Duodenal mucosa (tissue), 2 donors: Measurements from ENCODE around the gene GPX6.
"Not testable (repeated sequence)": the region's sequence is repeated elsewhere in the genome, so short reads cannot be mapped to it uniquely, and the experiment has no call there.

ENCODE experiments used
- H3K27ac ChIP-seq: one replicate; pipeline ENCODE4 v1.7.0; 2013; ENCODE audit warnings: low read depth, low read length
- H3K27me3 ChIP-seq, 2 donors: one replicate each; pipeline ENCODE4 v1.7.0; 2013; ENCODE audit warnings: low read length in 2 of 2, control low read depth in 1 of 2; ENCODE audit not compliant: insufficient read depth in 2 of 2, control insufficient read depth in 1 of 2
- H3K36me3 ChIP-seq, 2 donors: one replicate each; pipeline ENCODE4 v1.7.0; 2013; ENCODE audit warnings: low read length in 2 of 2, control low read depth in 1 of 2; ENCODE audit not compliant: insufficient read depth in 2 of 2, control insufficient read depth in 1 of 2
- H3K4me1 ChIP-seq, 2 donors: one replicate each; pipeline ENCODE4 v1.7.0; 2013; ENCODE audit warnings: low read length in 2 of 2, control low read depth in 1 of 2; ENCODE audit not compliant: insufficient read depth in 2 of 2, control insufficient read depth in 1 of 2
- H3K4me3 ChIP-seq, 2 donors: one replicate each; pipeline ENCODE4 v1.7.0; 2013; ENCODE audit warnings: low read length in 2 of 2, low read depth in 1 of 2
- H3K9ac ChIP-seq, 2 donors: one replicate each; pipeline ENCODE4 v1.7.0; 2013; ENCODE audit warnings: low read length in 2 of 2, low read depth in 1 of 2
- H3K9me3 ChIP-seq, 2 donors: one replicate each; pipeline ENCODE4 v1.7.0; 2013; ENCODE audit warnings: low read length in 2 of 2, control low read depth in 1 of 2; ENCODE audit not compliant: control insufficient read depth in 1 of 2

Gene GPX6

DNA sequence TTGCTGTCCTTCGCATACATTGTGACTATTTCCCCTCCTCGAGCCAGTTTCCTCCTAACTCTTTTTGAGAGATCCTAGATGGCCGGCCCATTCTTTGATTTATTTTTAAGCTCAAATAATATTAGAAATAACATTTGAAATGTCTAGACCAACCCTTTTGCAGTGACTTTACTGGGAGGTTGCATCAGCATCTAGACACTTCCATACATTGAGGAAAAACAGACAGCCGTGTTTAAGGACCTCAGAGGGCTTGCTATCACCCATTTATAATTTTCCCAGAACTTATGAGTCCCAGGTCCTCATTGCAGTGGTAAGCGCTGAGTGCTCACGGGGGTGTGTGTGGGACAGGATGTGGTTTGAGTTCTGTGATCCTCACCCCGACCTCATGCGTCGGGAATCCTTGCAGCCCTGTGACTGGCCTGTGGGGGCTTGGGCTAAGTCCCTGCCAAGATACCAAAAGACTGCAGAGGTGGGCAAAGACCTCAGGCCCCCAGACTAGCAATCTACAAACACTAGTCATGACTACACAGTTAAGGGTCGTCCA lies 10.0 kb upstream of the GPX6 start, which contains the start of gene GPX5:
GPX5 (plus strand) TSS at position 386 of the 544 bp plus-strand sequence; CDS start at position 519, 133 bp downstream.
- Histone ChIP-seq H3K9me3 (no peaks in the 10 kb centered on the region), H3K36me3 (no peaks in the 10 kb centered on the region), H3K27ac (no peak within 1 kb of the TSS), H3K4me1 (no peaks in the 10 kb centered on the region), H3K27me3 (peaks cover 0 to 10% of the 10 kb centered on the region in 2 donors), H3K4me3 (no peak within 1 kb of the TSS), H3K9ac (no peak within 1 kb of the TSS)

- Histone ChIP-seq H3K36me3 (no peaks in the 10 kb centered on the region), H3K4me3 (no peak overlapping the region), H3K9me3 (no peaks in the 10 kb centered on the region), H3K4me1 (no peaks in the 10 kb centered on the region), H3K9ac (no peak overlapping the region), H3K27ac (no peak overlapping the region), H3K27me3 (peaks cover 0 to 10% of the 10 kb centered on the region in 2 donors)
Measured at GRCh38 chr6:28523241-28523622, 7.6 kb upstream of the GPX6 start.

DNA sequence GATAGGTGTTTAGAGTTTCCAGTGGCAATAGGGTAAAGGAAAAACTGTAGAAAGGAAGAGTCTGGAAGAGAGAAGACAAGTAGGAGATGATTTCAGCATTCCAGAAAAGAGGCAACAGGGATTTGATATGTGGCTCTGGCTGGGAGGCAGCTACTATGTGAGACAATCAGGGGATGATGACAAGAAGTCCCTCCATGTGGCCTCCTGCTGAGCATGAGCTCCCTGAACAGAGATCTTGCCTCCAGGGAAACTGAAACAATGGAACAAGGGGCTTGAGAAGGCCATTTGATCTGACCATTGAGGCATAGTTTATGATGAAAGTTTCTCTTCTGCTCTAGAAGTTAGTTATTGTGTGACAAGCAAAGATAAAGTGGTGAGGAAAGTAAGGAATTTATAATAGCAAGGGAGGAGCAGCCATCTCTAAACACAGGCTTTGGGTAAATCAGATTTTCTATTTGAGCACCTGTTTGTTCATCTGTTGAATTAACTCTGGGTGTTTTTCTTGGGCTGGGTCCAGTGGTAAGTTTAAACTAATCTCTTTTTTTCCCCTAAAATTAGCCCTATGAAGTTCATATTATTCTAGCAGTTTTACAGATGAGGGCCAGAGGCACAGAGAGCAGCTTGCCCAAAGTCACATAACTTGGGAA lies 7.1 kb upstream of the GPX6 start:
- Histone ChIP-seq H3K27me3 (peaks cover 0 to 7% of the 10 kb centered on the region in 2 donors), H3K27ac (no peak overlapping the region), H3K4me1 (no peaks in the 10 kb centered on the region)

DNA sequence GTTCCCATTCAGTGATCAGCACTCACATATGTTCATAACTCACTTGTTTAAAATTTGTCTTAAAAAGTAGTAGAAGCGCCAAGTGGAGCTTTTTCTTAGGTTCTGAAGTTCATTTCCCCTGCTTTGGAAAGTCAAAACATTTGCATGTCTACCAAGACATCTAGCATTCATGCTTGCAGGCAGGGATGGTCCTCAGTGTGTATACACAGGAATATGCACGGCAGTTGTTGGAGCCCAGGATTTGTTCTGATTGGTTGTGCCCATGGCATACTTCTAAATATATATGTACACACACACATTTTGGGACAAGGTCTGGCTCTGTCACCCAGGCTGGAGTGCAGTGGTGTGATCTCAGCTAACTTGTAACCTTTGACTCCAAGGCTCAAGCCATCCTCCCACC lies 2.4 kb upstream of the GPX6 start:
- H3K9me3 ChIP-seq = no peaks in the 10 kb centered on the region
- no peaks in the 10 kb centered on the region for H3K36me3 ChIP-seq
- H3K27ac ChIP-seq = no peak overlapping the region
- H3K27me3 ChIP-seq = peaks cover 0 to 7% of the 10 kb centered on the region in 2 donors
- H3K9ac ChIP-seq = no peak overlapping the region
- H3K4me3 ChIP-seq = no peak overlapping the region
- no peaks in the 10 kb centered on the region for H3K4me1 ChIP-seq

More for the DNA sequence above, 7.1 kb upstream of the GPX6 start:
- H3K4me3 ChIP-seq = no peak overlapping the region
- H3K9me3 ChIP-seq = no peaks in the 10 kb centered on the region
- H3K9ac ChIP-seq = no peak overlapping the region
- H3K36me3 ChIP-seq = no peaks in the 10 kb centered on the region

GRCh38 chr6:28512387-28512786 lies 3.2 kb downstream of the GPX6 start:
- H3K27ac ChIP-seq, H3K27me3 ChIP-seq, H3K9ac ChIP-seq, H3K9me3 ChIP-seq, H3K4me3 ChIP-seq, H3K4me1 ChIP-seq, H3K36me3 ChIP-seq: not testable (repeated sequence)

GRCh38 chr6:28511628-28512300 lies 3.8 kb downstream of the GPX6 start:
- H3K27me3 ChIP-seq = peaks cover 0 to 6% of the 10 kb centered on the region in 2 donors
- H3K4me3 ChIP-seq = no peak overlapping the region
- H3K9me3 ChIP-seq = no peaks in the 10 kb centered on the region
- H3K4me1 ChIP-seq = no peaks in the 10 kb centered on the region
- H3K27ac ChIP-seq = no peak overlapping the region
- no peak overlapping the region for H3K9ac ChIP-seq
- no peaks in the 10 kb centered on the region for H3K36me3 ChIP-seq

GRCh38 chr6:28506807-28507475 lies 8.7 kb downstream of the GPX6 start:
- Histone ChIP-seq H3K4me1 (no peaks in the 10 kb centered on the region), H3K9ac (no peak overlapping the region), H3K27me3 (no peaks in the 10 kb centered on the region), H3K27ac (no peak overlapping the region), H3K4me3 (no peak overlapping the region), H3K36me3 (no peaks in the 10 kb centered on the region), H3K9me3 (no peaks in the 10 kb centered on the region)

DNA sequence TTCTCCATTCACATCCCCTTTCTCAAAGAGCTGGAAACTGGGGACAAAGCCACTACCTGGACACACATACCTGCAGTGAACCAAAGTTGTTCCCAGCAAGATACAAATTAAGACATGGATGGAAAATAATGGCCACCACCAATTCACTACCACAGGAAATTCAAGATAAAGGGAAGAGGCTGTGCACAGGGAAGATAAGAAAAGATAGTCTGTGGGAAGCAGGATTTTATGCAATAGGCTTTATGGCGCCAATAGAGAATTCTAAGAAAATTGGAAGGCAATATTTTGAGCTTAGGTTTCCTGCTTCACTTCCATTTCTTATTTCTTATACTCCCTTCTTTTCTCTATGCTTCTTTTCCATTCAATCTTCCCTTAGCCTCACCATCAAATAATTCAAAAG lies 9.9 kb downstream of the GPX6 start:
- H3K4me1 ChIP-seq = no peaks in the 10 kb centered on the region
- H3K9ac ChIP-seq = no peak overlapping the region
- no peak overlapping the region for H3K27ac ChIP-seq
- H3K27me3 ChIP-seq = no peaks in the 10 kb centered on the region
- no peak overlapping the region for H3K4me3 ChIP-seq
- H3K36me3 ChIP-seq = no peaks in the 10 kb centered on the region
- H3K9me3 ChIP-seq = no peaks in the 10 kb centered on the region

DNA sequence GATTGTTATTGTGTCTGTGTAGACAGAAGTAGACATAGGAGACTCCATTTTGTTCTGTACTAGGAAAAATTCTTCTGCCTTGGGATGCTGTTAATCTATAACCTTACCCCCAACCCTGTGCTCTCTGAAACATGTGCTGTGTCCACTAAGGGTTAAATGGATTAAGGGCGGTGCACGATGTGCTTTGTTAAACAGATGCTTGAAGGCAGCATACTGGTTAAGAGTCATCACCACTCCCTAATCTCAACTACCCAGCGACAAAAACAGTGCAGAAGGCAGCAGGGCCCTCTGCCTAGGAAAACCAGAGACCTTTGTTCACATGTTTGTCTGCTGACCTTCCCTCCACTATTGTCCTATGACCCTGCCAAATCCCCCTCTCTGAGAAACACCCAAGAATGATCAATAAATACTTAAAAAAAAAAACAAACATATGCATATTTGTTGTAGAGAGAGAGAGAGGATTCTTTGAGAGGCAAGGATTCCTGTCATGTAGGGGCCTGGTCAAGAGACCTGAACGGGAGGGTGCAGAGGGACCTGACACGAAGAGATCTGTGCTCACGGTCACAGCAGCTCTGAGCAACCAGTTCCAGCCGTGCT lies 12.8 kb downstream of the GPX6 start:
- not testable (repeated sequence) for H3K27me3 ChIP-seq, H3K36me3 ChIP-seq, H3K9ac ChIP-seq, H3K9me3 ChIP-seq, H3K4me3 ChIP-seq, H3K27ac ChIP-seq, H3K4me1 ChIP-seq

- not testable (repeated sequence) for H3K27me3 ChIP-seq, H3K36me3 ChIP-seq, H3K4me3 ChIP-seq, H3K9ac ChIP-seq, H3K4me1 ChIP-seq, H3K9me3 ChIP-seq, H3K27ac ChIP-seq
Measured at GRCh38 chr6:28502136-28502535, 13.5 kb downstream of the GPX6 start.
